Erythroblast (primary cell): ENCODE data around the gene GLYATL2.
A peak's percentile ranks its signal among the peaks of the same experiment; 100 is the strongest.

Source experiments
- DNase-seq, 2 experiments: peaks; one replicate each; lab custom pipeline; 2025; lab: John Stamatoyannopoulos, UW
- GATA1 ChIP-seq: IDR thresholded peaks from 2 replicates; pipeline ENCODE4 v1.6.1; 2011; ENCODE audit warnings: low read depth, mild to moderate bottlenecking, control low read depth, low read length, moderate library complexity
- POLR2A ChIP-seq: IDR thresholded peaks from 2 replicates; pipeline ENCODE4 v1.6.1; 2011; ENCODE audit warnings: mild to moderate bottlenecking, low read length

GLYATL2 gene

GRCh38 chr11:58832056-58832645 lies 12.4 kb downstream of the GLYATL2 start:
- TF ChIP-seq GATA1 (no peak), POLR2A (no peak)
- DNase-seq: no peak

GRCh38 chr11:58830673-58831301 lies 13.7 kb downstream of the GLYATL2 start:
- no peak for TF ChIP-seq GATA1
- no peak for TF ChIP-seq POLR2A
- peak in 1 of 2 experiments; percentile 5 for DNase-seq

- TF ChIP-seq GATA1: no peak
- no peak for TF ChIP-seq POLR2A
- no peak for DNase-seq
Measured at GRCh38 chr11:58829786-58830185, 14.7 kb downstream of the GLYATL2 start.

- DNase-seq: peak; percentile 8 to 18
- TF ChIP-seq POLR2A: no peak
- TF ChIP-seq GATA1: no peak
Measured at GRCh38 chr11:58813693-58814092, 30.8 kb downstream of the GLYATL2 start.

GRCh38 chr11:58811499-58811898 lies 33.0 kb downstream of the GLYATL2 start:
- no peak for DNase-seq
- TF ChIP-seq POLR2A (no peak), GATA1 (no peak)

GRCh38 chr11:58807343-58807742 lies 37.2 kb downstream of the GLYATL2 start:
- TF ChIP-seq POLR2A (no peak), GATA1 (no peak)
- DNase-seq: no peak

- DNase-seq: no peak
- no peak for TF ChIP-seq POLR2A
- TF ChIP-seq GATA1: no peak
Measured at GRCh38 chr11:58805065-58805464, 39.4 kb downstream of the GLYATL2 start.

- no peak for TF ChIP-seq GATA1
- no peak for TF ChIP-seq POLR2A
- no peak for DNase-seq
Measured at GRCh38 chr11:58801974-58802545, 42.4 kb downstream of the GLYATL2 start.

GRCh38 chr11:58801302-58801701 lies 43.2 kb downstream of the GLYATL2 start:
- no peak for DNase-seq
- TF ChIP-seq POLR2A (no peak), GATA1 (no peak)

GRCh38 chr11:58796333-58796732 lies 48.2 kb downstream of the GLYATL2 start:
- peak in 1 of 2 experiments; percentile 4 for DNase-seq
- TF ChIP-seq POLR2A: no peak
- TF ChIP-seq GATA1: no peak

- DNase-seq: peak; percentile 69 to 81
- no peak for TF ChIP-seq GATA1
- no peak for TF ChIP-seq POLR2A
Measured at GRCh38 chr11:58788355-58789023, 56.0 kb downstream of the GLYATL2 start.

GRCh38 chr11:58787903-58788302 lies 56.6 kb downstream of the GLYATL2 start:
- TF ChIP-seq POLR2A (no peak), GATA1 (no peak)
- peak; percentile 31 to 60 for DNase-seq

- TF ChIP-seq GATA1 (no peak), POLR2A (no peak)
- DNase-seq: no peak
Measured at GRCh38 chr11:58786693-58787092, 57.8 kb downstream of the GLYATL2 start.

- peak in 1 of 2 experiments; percentile 2 for DNase-seq
- no peak for TF ChIP-seq POLR2A
Measured at GRCh38 chr11:58784995-58785394, 59.5 kb downstream of the GLYATL2 start.
